HCT116 (cell line): Measurements from ENCODE around the gene CCL21. TPM values are rescaled to one million over a fixed set of nuclear protein-coding genes. Genes with fewer than 3 reads are reported as not detected.

Experiments used
- ATAC-seq: fragments of 200-7000 bp; cut with Tn5 transposase; 2 replicates; pipeline ENCODE4 v1.9.1; 2020; ENCODE audit warnings: mild to moderate bottlenecking, moderate library complexity
- BruUV-seq: library from RNA; stranded (reverse); fragments of 400-500 nt; replicated peaks from 2 replicates; lab custom pipeline; 2021; lab: Mats Ljungman, UMichigan
- CTCF ChIA-PET: fragments of 300-600 bp; sonication (Branson Sonifier 250); formaldehyde crosslinking; loops from one replicate; lab custom pipeline; 2021; ENCODE audit warnings: antibody characterized with exemption; lab: Charles Lee
- POLR2A ChIA-PET: fragments of 300-600, 350-600 bp; sonication (Branson Sonifier 250); formaldehyde crosslinking; loops from one replicate; lab custom pipeline; 2021; ENCODE audit warnings: antibody characterized with exemption; lab: Charles Lee
- RAD21 ChIA-PET, 2 experiments: fragments of 300-600 bp; sonication (Branson Sonifier 250); formaldehyde crosslinking; loops; one replicate each; lab custom pipeline; 2023; ENCODE audit warnings: low total read pairs in 2 of 2; ENCODE audit not compliant: uncharacterized antibody in 2 of 2, unreplicated experiment in 2 of 2, low non-redundant PET in 1 of 2; lab: Charles Lee
- DNase-seq: peaks from one replicate; pipeline ENCODE4 v3.0.0-alpha.2; 2010; ENCODE audit warnings: low read depth, low spot score
- H2AFZ ChIP-seq: fragments of 200-600 bp; shearing (Covaris generic), sonication (generic); 2 replicates; pipeline ENCODE4 v1.6.1; 2017; ENCODE audit warnings: low read depth, mixed run types, mixed read lengths, antibody characterized with exemption, low read length; ENCODE audit not compliant: poor library complexity, severe bottlenecking
- H3K27ac ChIP-seq: 2 replicates; pipeline ENCODE4 v1.5.1; 2012; ENCODE audit warnings: low read depth, low read length
- H3K27me3 ChIP-seq: fragments of 200-600 bp; sonication (generic); 2 replicates; pipeline ENCODE4 v1.6.1; 2016; ENCODE audit warnings: mixed run types, low read length, mixed read lengths; ENCODE audit not compliant: insufficient read depth
- H3K36me3 ChIP-seq, 2 experiments: fragments of 200-500 bp in 1 of 2; fragments of 200-600 bp in 1 of 2; sonication (Bioruptor generic) in 1 of 2; sonication (generic) in 1 of 2; 2 replicates each; pipeline versions ENCODE4 v1.5.1 to v1.6.1; 2014 to 2016; ENCODE audit warnings: low read length in 2 of 2, inconsistent platforms in 1 of 2, mixed read lengths in 1 of 2, mixed run types in 1 of 2; ENCODE audit not compliant: insufficient read depth in 2 of 2, control insufficient read depth in 1 of 2
- H3K4me1 ChIP-seq, 2 experiments: fragments of 200-600 bp in 1 of 2; sonication (generic) in 1 of 2; 2 replicates each; pipeline versions ENCODE4 v1.5.1 to v1.6.1; 2012 to 2017; ENCODE audit warnings: low read length in 2 of 2, inconsistent platforms in 1 of 2, mild to moderate bottlenecking in 1 of 2, mixed read lengths in 1 of 2, mixed run types in 1 of 2, moderate library complexity in 1 of 2; ENCODE audit not compliant: insufficient read depth in 2 of 2, control insufficient read depth in 1 of 2
- H3K4me2 ChIP-seq: fragments of 200-600 bp; sonication (generic); 2 replicates; pipeline ENCODE4 v1.6.1; 2017; ENCODE audit warnings: mixed run types, low read length, mixed read lengths
- H3K4me3 ChIP-seq, 2 experiments: fragments of 200-600 bp in 1 of 2; sonication (generic) in 1 of 2; replicated peaks in 1 of 2; 2 replicates each; pipeline ENCODE4 v1.5.1; 2011 to 2016; ENCODE audit warnings: low read length in 2 of 2, control low read depth in 1 of 2, low read depth in 1 of 2, mild to moderate bottlenecking in 1 of 2, mixed read lengths in 1 of 2, mixed run types in 1 of 2
- H3K79me2 ChIP-seq: fragments of 200-600 bp; sonication (generic); 2 replicates; pipeline ENCODE4 v1.6.1; 2017; ENCODE audit warnings: mild to moderate bottlenecking, mixed run types, low read length, moderate library complexity, mixed read lengths; ENCODE audit not compliant: insufficient read depth
- H3K9ac ChIP-seq: fragments of 200-600 bp; sonication (generic); 2 replicates; pipeline ENCODE4 v1.6.1; 2016; ENCODE audit warnings: low read length, mixed read lengths
- H3K9me2 ChIP-seq: fragments of 200-600 bp; sonication (generic), shearing (Covaris generic); 2 replicates; pipeline ENCODE4 v1.6.1; 2017; ENCODE audit warnings: mixed run types, mild to moderate bottlenecking, moderate library complexity; ENCODE audit not compliant: insufficient read depth
- H3K9me3 ChIP-seq, 2 experiments: fragments of 200-500 bp in 1 of 2; fragments of 200-600 bp in 1 of 2; sonication (Bioruptor generic) in 1 of 2; sonication (generic) in 1 of 2; 2 replicates each; pipeline ENCODE4 v1.6.1; 2014 to 2017; ENCODE audit warnings: low read length in 2 of 2, mixed read lengths in 2 of 2, inconsistent platforms in 1 of 2, low read depth in 1 of 2, mild to moderate bottlenecking in 1 of 2, mixed run types in 1 of 2, moderate library complexity in 1 of 2; ENCODE audit not compliant: control insufficient read depth in 1 of 2, insufficient read depth in 1 of 2
- H4K20me1 ChIP-seq: fragments of 200-600 bp; sonication (generic), shearing (Covaris generic); 2 replicates; pipeline ENCODE4 v1.6.1; 2017; ENCODE audit warnings: mixed run types, mild to moderate bottlenecking, moderate library complexity; ENCODE audit not compliant: insufficient read depth
- CTCF ChIP-seq, 3 experiments: fragments of 200-600 bp in 1 of 3; sonication (generic) in 1 of 3; IDR thresholded peaks in 2 of 3; conservative IDR thresholded peaks in 1 of 3; 2 replicates each; pipeline ENCODE4 v1.5.1; 2012 to 2017; ENCODE audit warnings: low read depth in 2 of 3, low read length in 2 of 3, antibody characterized with exemption in 1 of 3, borderline replicate concordance in 1 of 3, control low read depth in 1 of 3, mild to moderate bottlenecking in 1 of 3, mixed read lengths in 1 of 3, mixed run types in 1 of 3, moderate library complexity in 1 of 3; ENCODE audit not compliant: insufficient read depth in 1 of 3
- EGR1 ChIP-seq: IDR thresholded peaks from 2 replicates; pipeline ENCODE4 v1.6.1; 2012; ENCODE audit warnings: low read depth
- ELF1 ChIP-seq: IDR thresholded peaks from 2 replicates; pipeline ENCODE4 v1.6.1; 2012; ENCODE audit warnings: low read depth, borderline replicate concordance
- EZH2 ChIP-seq: fragments of 200-600 bp; sonication (generic); IDR thresholded peaks from 2 replicates; pipeline ENCODE4 v1.6.1; 2017; ENCODE audit warnings: antibody characterized with exemption, mixed run types
- EZH2phosphoT487 ChIP-seq: fragments of 200-600 bp; IDR thresholded peaks from 2 replicates; pipeline ENCODE4 v1.6.1; 2018; ENCODE audit warnings: antibody characterized with exemption, borderline replicate concordance
- JUND ChIP-seq: IDR thresholded peaks from 2 replicates; pipeline ENCODE4 v1.6.1; 2012
- POLR2A ChIP-seq: IDR thresholded peaks from 2 replicates; pipeline ENCODE4 v1.7.0; 2011; ENCODE audit warnings: borderline replicate concordance; ENCODE audit not compliant: insufficient read depth, insufficient read length; ENCODE audit errors: extremely low read depth
- POLR2AphosphoS5 ChIP-seq: IDR thresholded peaks from 2 replicates; pipeline ENCODE4 v1.6.1; 2011; ENCODE audit warnings: mild to moderate bottlenecking, low read depth, low read length, moderate library complexity
- REST ChIP-seq: IDR thresholded peaks from 2 replicates; pipeline ENCODE4 v1.6.1; 2012; ENCODE audit warnings: low read depth
- SIN3A ChIP-seq: IDR thresholded peaks from 2 replicates; pipeline ENCODE4 v1.6.1; 2012; ENCODE audit warnings: low read depth
- SP1 ChIP-seq: IDR thresholded peaks from 2 replicates; pipeline ENCODE4 v1.6.1; 2012; ENCODE audit warnings: low read depth
- SRF ChIP-seq: IDR thresholded peaks from 2 replicates; pipeline ENCODE4 v1.6.1; 2012; ENCODE audit warnings: low read depth
- YY1 ChIP-seq: IDR thresholded peaks from 2 replicates; pipeline ENCODE4 v1.6.1; 2011; ENCODE audit warnings: low read length, low read depth, moderate library complexity, mild to moderate bottlenecking; ENCODE audit not compliant: insufficient replicate concordance; ENCODE audit errors: extremely low read depth
- ZBTB33 ChIP-seq: IDR thresholded peaks from 2 replicates; pipeline ENCODE4 v1.6.1; 2011; ENCODE audit warnings: mild to moderate bottlenecking, low read length, moderate library complexity; ENCODE audit not compliant: insufficient replicate concordance; ENCODE audit errors: extremely low read depth
- ZFX ChIP-seq: fragments of 450-650 bp; IDR thresholded peaks from 2 replicates; pipeline ENCODE4 v1.6.1; 2017
- ZNF274 ChIP-seq: fragments of 200-500 bp; sonication (Bioruptor generic); IDR thresholded peaks from 2 replicates; pipeline ENCODE4 v1.6.1; 2014; ENCODE audit warnings: mild to moderate bottlenecking, low read depth, low read length, inconsistent platforms
- intact Hi-C: fragments of 100-400 bp; cut with micrococcal nuclease; formaldehyde crosslinking; loops from 2 replicates; pipeline ENCODE4 v1.10.0; 2022
- total RNA-seq: library from RNA; stranded (reverse); gene quantifications from one replicate; pipeline ENCODE4 v1.2.1, GENCODE V29; 2021; ENCODE audit not compliant: unreplicated experiment

The CCL21 gene
- total RNA-seq, 1 experiment from 2014 or later = 0.74 TPM

- ChIA-PET RAD21 (no interaction called here), POLR2A (no interaction called here), CTCF (no interaction called here)
- no peak overlapping the region for H3K9ac ChIP-seq
- intact Hi-C loops = no loop called here
- no peak overlapping the region for H3K4me2 ChIP-seq
- H3K9me3 ChIP-seq = no peaks in the 10 kb centered on the region
- no peak overlapping the region for H2AFZ ChIP-seq
- peaks cover 5% of the 10 kb centered on the region; the same call in 1 of the 2 replicates for H3K27me3 ChIP-seq
- H3K4me1 ChIP-seq = no peaks in the 10 kb centered on the region
- H3K27ac ChIP-seq = no peak overlapping the region
- no TSS peak for BruUV-seq
- no peak for ATAC-seq
- H4K20me1 ChIP-seq = no peaks in the 10 kb centered on the region
- H3K4me3 ChIP-seq = no peak overlapping the region
- DNase-seq = no peak
- TF ChIP-seq YY1 (no peak), POLR2AphosphoS5 (no peak), POLR2A (no peak), ELF1 (no peak), CTCF (IDR thresholded peaks at IDR 0.05 in 2 of 3, conservative IDR thresholded peaks at IDR 0.05 in 1 of 3; ENCODE audit: borderline replicate concordance in 1 of 3, insufficient read depth in 1 of 3, low read depth in 2 of 3, low read length in 2 of 3) (no peak), SIN3A (no peak), SP1 (no peak), ZFX (no peak), EGR1 (no peak), ZNF274 (no peak), JUND (no peak), EZH2 (no peak), EZH2phosphoT487 (no peak), REST (no peak), ZBTB33 (no peak), SRF (no peak)
- TF ChIP-seq, all 23 proteins: peak for 0
- Histone ChIP-seq H3K36me3 (no peaks in the 10 kb centered on the region), H3K9me2 (no peaks in the 10 kb centered on the region), H3K79me2 (no peaks in the 10 kb centered on the region)
These were observed 9.3 kb upstream of the CCL21 start for GRCh38 chr9:34719021-34719768.
